ENCODE results near the gene STAG2.

The STAG2 gene

DNA sequence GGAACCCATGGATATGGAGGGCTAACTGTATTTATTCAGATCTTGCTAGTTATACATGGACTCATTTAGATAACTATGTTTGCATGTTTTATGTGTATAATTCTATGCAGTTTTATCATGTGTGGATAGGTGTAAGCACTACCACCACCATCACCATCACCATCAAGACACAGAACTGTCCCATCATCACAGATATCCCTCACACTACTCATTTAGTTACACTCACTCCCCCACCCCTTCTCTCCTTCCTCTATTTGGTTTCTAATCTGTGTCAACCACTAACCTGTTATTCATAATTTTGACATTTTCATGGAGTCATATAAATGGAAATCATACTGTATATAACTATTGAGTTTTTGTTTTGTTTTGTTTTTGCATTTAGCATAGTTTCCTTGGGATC, 43.7 kb downstream of the STAG2 start:
- H3K36me3 ChIP-seq (ENCODE audit: insufficient read depth, low read length), result no peaks in the 10 kb centered on the region
- no peak overlapping the region for H3K9ac ChIP-seq (ENCODE audit: low read depth, low read length)
- H3K9me3 ChIP-seq (replicated peaks; ENCODE audit: low read length), result no peaks in the 10 kb centered on the region
- H3K27me3 ChIP-seq (ENCODE audit: control insufficient read depth, insufficient read depth, low read length), result no peaks in the 10 kb centered on the region
- no peak overlapping the region for H3K4me3 ChIP-seq (ENCODE audit: low read length)
- no peaks in the 10 kb centered on the region for H3K4me1 ChIP-seq (ENCODE audit: control insufficient read depth, insufficient read depth, low read length)
- no peak overlapping the region for H3K4me2 ChIP-seq (ENCODE audit: low read length)

DNA sequence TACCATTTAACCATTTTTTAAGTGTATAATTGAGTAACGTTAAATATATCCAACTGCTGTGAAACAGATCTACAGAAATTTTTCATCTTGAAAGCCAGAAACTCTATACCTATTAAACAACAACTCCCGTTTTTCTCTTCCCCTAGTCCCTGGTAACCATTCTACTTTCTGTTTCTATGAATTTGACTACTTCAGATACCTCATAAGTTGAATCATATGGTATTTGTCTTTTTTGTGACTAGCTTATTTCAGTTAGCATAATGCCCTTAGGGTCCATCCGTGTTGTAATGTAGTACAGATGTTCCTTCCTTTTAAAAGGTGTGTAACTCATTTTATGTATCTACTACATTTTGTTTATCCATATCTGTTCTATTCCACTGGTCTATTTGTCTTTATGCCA, 48.7 kb downstream of the STAG2 start:
- no peak overlapping the region for H3K4me2 ChIP-seq (ENCODE audit: low read length)
- no peaks in the 10 kb centered on the region for H3K9me3 ChIP-seq (replicated peaks; ENCODE audit: low read length)
- no peak overlapping the region for H3K4me3 ChIP-seq (ENCODE audit: low read length)
- no peaks in the 10 kb centered on the region for H3K27me3 ChIP-seq (ENCODE audit: control insufficient read depth, insufficient read depth, low read length)
- no peaks in the 10 kb centered on the region for H3K36me3 ChIP-seq (ENCODE audit: insufficient read depth, low read length)
- no peak overlapping the region for H3K9ac ChIP-seq (ENCODE audit: low read depth, low read length)
- no peaks in the 10 kb centered on the region for H3K4me1 ChIP-seq (ENCODE audit: control insufficient read depth, insufficient read depth, low read length)

GRCh38 chrX:124010566-124010965, 49.1 kb downstream of the STAG2 start:
- Histone ChIP-seq H3K4me2 (ENCODE audit: low read length) (no peak overlapping the region), H3K4me1 (ENCODE audit: control insufficient read depth, insufficient read depth, low read length) (no peaks in the 10 kb centered on the region), H3K27me3 (ENCODE audit: control insufficient read depth, insufficient read depth, low read length) (no peaks in the 10 kb centered on the region), H3K9ac (ENCODE audit: low read depth, low read length) (no peak overlapping the region), H3K4me3 (ENCODE audit: low read length) (no peak overlapping the region), H3K36me3 (ENCODE audit: insufficient read depth, low read length) (no peaks in the 10 kb centered on the region), H3K9me3 (replicated peaks; ENCODE audit: low read length) (no peaks in the 10 kb centered on the region)

DNA sequence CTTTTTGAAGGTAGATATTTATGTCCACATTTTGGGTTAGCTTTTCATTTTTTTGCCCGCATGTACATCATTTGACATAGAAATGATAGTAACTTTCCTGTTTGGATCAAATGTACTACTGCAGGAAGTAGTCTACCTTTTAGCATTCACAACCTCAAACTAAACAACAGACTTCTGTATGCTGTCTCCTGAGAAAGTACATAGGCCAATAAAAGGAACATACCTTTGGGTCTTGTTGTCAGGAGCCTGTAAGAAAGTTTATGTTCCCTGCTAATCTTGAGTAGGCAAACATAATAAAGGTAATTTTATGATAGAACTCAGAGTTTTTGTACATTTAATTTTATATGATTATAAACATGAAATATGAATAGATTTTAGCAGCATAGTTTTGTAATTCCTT, 54.2 kb downstream of the STAG2 start:
- no peaks in the 10 kb centered on the region for H3K4me1 ChIP-seq (ENCODE audit: control insufficient read depth, insufficient read depth, low read length)
- no peaks in the 10 kb centered on the region for H3K9me3 ChIP-seq (replicated peaks; ENCODE audit: low read length)
- H3K4me2 ChIP-seq (ENCODE audit: low read length), result no peak overlapping the region
- no peaks in the 10 kb centered on the region for H3K36me3 ChIP-seq (ENCODE audit: insufficient read depth, low read length)
- H3K4me3 ChIP-seq (ENCODE audit: low read length), result no peak overlapping the region
- no peaks in the 10 kb centered on the region for H3K27me3 ChIP-seq (ENCODE audit: control insufficient read depth, insufficient read depth, low read length)
- no peak overlapping the region for H3K9ac ChIP-seq (ENCODE audit: low read depth, low read length)

DNA sequence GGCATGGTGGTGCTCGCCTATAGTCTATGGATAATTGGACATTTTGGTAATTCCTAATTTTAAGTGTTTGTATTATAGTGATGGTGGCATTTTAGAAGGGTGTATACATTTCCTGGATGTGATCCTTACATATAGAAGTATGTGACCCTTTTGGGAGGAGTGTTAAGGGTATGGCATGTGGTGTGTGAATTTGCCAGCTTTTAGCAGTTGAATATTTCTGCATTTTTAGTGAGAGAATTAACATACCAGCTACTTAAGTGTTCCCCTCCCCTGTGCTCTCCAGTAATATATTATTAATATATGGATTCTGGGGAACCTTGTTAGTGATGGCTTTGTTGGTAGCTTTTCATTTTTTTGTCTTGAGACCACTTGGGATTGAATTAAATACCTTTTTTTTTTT, 55.3 kb downstream of the STAG2 start:
- no peak overlapping the region for H3K4me3 ChIP-seq (ENCODE audit: low read length)
- no peak overlapping the region for H3K4me2 ChIP-seq (ENCODE audit: low read length)
- no peaks in the 10 kb centered on the region for H3K9me3 ChIP-seq (replicated peaks; ENCODE audit: low read length)
- no peak overlapping the region for H3K9ac ChIP-seq (ENCODE audit: low read depth, low read length)
- no peaks in the 10 kb centered on the region for H3K27me3 ChIP-seq (ENCODE audit: control insufficient read depth, insufficient read depth, low read length)
- no peaks in the 10 kb centered on the region for H3K36me3 ChIP-seq (ENCODE audit: insufficient read depth, low read length)
- H3K4me1 ChIP-seq (ENCODE audit: control insufficient read depth, insufficient read depth, low read length), result no peaks in the 10 kb centered on the region

DNA sequence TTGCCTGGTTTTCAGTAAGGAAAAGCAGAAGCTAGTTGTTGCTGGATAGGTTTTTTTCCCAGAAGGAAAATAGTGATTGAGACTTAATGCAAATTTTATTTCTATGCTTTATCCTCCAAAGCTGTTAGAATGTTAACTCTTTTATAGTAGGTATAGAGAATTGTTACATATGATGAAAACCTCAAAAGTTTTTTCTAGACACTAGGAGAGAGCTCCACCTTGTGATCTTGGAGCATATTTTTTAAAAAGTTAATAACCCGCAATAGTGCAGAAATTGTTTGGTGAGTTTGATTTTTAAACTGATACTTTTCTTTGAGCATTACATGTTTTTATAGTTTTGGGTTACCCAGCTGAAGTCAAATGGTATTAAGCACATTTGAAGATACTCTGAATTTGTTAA, 56.5 kb downstream of the STAG2 start:
- Histone ChIP-seq H3K36me3 (ENCODE audit: insufficient read depth, low read length) (peaks cover 3% of the 10 kb centered on the region), H3K4me2 (ENCODE audit: low read length) (no peak overlapping the region), H3K27me3 (ENCODE audit: control insufficient read depth, insufficient read depth, low read length) (no peaks in the 10 kb centered on the region), H3K4me1 (ENCODE audit: control insufficient read depth, insufficient read depth, low read length) (no peaks in the 10 kb centered on the region), H3K4me3 (ENCODE audit: low read length) (no peak overlapping the region), H3K9ac (ENCODE audit: low read depth, low read length) (no peak overlapping the region), H3K9me3 (replicated peaks; ENCODE audit: low read length) (no peaks in the 10 kb centered on the region)

GRCh38 chrX:124023838-124024238, 62.3 kb downstream of the STAG2 start:
- H3K4me1 ChIP-seq (ENCODE audit: control insufficient read depth, insufficient read depth, low read length), result peaks cover 19% of the 10 kb centered on the region
- H3K27me3 ChIP-seq (ENCODE audit: control insufficient read depth, insufficient read depth, low read length), result no peaks in the 10 kb centered on the region
- no peak overlapping the region for H3K9ac ChIP-seq (ENCODE audit: low read depth, low read length)
- no peak overlapping the region for H3K4me3 ChIP-seq (ENCODE audit: low read length)
- H3K9me3 ChIP-seq (replicated peaks; ENCODE audit: low read length), result no peaks in the 10 kb centered on the region
- H3K36me3 ChIP-seq (ENCODE audit: insufficient read depth, low read length), result peaks cover 3% of the 10 kb centered on the region
- H3K4me2 ChIP-seq (ENCODE audit: low read length), result no peak overlapping the region

GRCh38 chrX:124026529-124026928, 65.0 kb downstream of the STAG2 start:
- Histone ChIP-seq H3K4me2 (ENCODE audit: low read length) (no peak overlapping the region), H3K9me3 (replicated peaks; ENCODE audit: low read length) (no peaks in the 10 kb centered on the region), H3K36me3 (ENCODE audit: insufficient read depth, low read length) (peaks cover 3% of the 10 kb centered on the region), H3K4me3 (ENCODE audit: low read length) (no peak overlapping the region), H3K4me1 (ENCODE audit: control insufficient read depth, insufficient read depth, low read length) (peaks cover 19% of the 10 kb centered on the region), H3K27me3 (ENCODE audit: control insufficient read depth, insufficient read depth, low read length) (no peaks in the 10 kb centered on the region), H3K9ac (ENCODE audit: low read depth, low read length) (no peak overlapping the region)

GRCh38 chrX:124028182-124028581, 66.7 kb downstream of the STAG2 start:
- H3K36me3 ChIP-seq (ENCODE audit: insufficient read depth, low read length), result no peaks in the 10 kb centered on the region
- H3K9ac ChIP-seq (ENCODE audit: low read depth, low read length), result no peak overlapping the region
- H3K27me3 ChIP-seq (ENCODE audit: control insufficient read depth, insufficient read depth, low read length), result no peaks in the 10 kb centered on the region
- H3K9me3 ChIP-seq (replicated peaks; ENCODE audit: low read length), result no peaks in the 10 kb centered on the region
- no peak overlapping the region for H3K4me2 ChIP-seq (ENCODE audit: low read length)
- no peak overlapping the region for H3K4me3 ChIP-seq (ENCODE audit: low read length)
- H3K4me1 ChIP-seq (ENCODE audit: control insufficient read depth, insufficient read depth, low read length), result peaks cover 19% of the 10 kb centered on the region

DNA sequence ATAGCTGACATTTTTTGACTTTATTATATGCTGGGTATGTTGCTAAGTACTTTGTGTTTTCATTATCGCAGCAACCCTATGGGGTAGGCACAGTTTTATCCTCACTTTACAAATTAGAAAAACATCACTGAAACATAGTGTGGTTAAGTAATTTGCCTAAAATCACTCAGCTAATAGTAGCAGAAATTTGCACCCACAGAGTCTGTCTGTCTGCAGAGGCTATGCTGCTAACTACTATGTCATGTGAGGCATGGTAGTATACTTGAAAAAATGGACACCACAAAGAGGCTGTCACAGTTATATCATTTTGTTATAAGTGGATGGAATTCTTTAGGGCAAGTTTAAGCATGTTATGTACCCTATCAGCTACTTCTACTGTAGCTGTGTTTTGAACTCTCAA, 69.0 kb downstream of the STAG2 start:
- H3K9me3 ChIP-seq (replicated peaks; ENCODE audit: low read length), result no peaks in the 10 kb centered on the region
- H3K27me3 ChIP-seq (ENCODE audit: control insufficient read depth, insufficient read depth, low read length), result no peaks in the 10 kb centered on the region
- no peak overlapping the region for H3K4me3 ChIP-seq (ENCODE audit: low read length)
- no peak overlapping the region for H3K4me2 ChIP-seq (ENCODE audit: low read length)
- peaks cover 10% of the 10 kb centered on the region for H3K4me1 ChIP-seq (ENCODE audit: control insufficient read depth, insufficient read depth, low read length)
- H3K9ac ChIP-seq (ENCODE audit: low read depth, low read length), result no peak overlapping the region
- H3K36me3 ChIP-seq (ENCODE audit: insufficient read depth, low read length), result no peaks in the 10 kb centered on the region

- no peak overlapping the region for H3K9ac ChIP-seq (ENCODE audit: low read depth, low read length)
- no peaks in the 10 kb centered on the region for H3K36me3 ChIP-seq (ENCODE audit: insufficient read depth, low read length)
Measured at GRCh38 chrX:124033821-124034220, 72.3 kb downstream of the STAG2 start.

GRCh38 chrX:124035657-124036056, 74.2 kb downstream of the STAG2 start:
- no peaks in the 10 kb centered on the region for H3K9me3 ChIP-seq (replicated peaks; ENCODE audit: low read length)

More at GRCh38 chrX:124033821-124034220, 72.3 kb downstream of the STAG2 start:
- Histone ChIP-seq H3K27me3 (ENCODE audit: control insufficient read depth, insufficient read depth, low read length) (no peaks in the 10 kb centered on the region), H3K4me3 (ENCODE audit: low read length) (no peak overlapping the region), H3K4me1 (ENCODE audit: control insufficient read depth, insufficient read depth, low read length) (peaks cover 8% of the 10 kb centered on the region), H3K4me2 (ENCODE audit: low read length) (no peak overlapping the region), H3K9me3 (replicated peaks; ENCODE audit: low read length) (no peaks in the 10 kb centered on the region)

More at GRCh38 chrX:124035657-124036056, 74.2 kb downstream of the STAG2 start:
- no peaks in the 10 kb centered on the region for H3K36me3 ChIP-seq (ENCODE audit: insufficient read depth, low read length)
- H3K9ac ChIP-seq (ENCODE audit: low read depth, low read length), result no peak overlapping the region
- no peak overlapping the region for H3K4me3 ChIP-seq (ENCODE audit: low read length)
- H3K4me1 ChIP-seq (ENCODE audit: control insufficient read depth, insufficient read depth, low read length), result peaks cover 8% of the 10 kb centered on the region
- H3K4me2 ChIP-seq (ENCODE audit: low read length), result no peak overlapping the region
- no peaks in the 10 kb centered on the region for H3K27me3 ChIP-seq (ENCODE audit: control insufficient read depth, insufficient read depth, low read length)

Data from skeletal muscle satellite cell (primary cell).